ENCODE measurements around the gene FZD7.

FZD7 gene

DNA sequence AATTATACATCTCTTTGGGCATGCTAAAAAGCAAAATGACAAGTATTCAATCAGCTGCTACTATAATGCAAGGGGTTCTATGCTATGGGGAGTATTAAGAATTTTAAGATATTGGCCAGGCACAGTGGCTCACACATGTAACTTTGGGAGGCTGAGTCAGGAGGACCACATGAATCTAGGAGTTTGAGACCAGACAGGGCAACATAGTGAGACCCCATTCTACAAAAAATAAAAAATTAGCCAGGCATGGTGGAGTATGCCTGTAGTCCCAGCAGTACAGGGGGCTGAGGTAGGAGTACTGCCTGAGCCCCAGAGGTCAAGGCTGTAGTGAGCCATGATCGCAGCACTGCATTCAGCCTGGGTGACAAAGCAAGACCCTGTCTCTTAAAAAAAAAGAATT, 33.9 kb downstream of the FZD7 start:
- no peak for DNase-seq (ENCODE audit: low read depth in 2 of 2)

DNA sequence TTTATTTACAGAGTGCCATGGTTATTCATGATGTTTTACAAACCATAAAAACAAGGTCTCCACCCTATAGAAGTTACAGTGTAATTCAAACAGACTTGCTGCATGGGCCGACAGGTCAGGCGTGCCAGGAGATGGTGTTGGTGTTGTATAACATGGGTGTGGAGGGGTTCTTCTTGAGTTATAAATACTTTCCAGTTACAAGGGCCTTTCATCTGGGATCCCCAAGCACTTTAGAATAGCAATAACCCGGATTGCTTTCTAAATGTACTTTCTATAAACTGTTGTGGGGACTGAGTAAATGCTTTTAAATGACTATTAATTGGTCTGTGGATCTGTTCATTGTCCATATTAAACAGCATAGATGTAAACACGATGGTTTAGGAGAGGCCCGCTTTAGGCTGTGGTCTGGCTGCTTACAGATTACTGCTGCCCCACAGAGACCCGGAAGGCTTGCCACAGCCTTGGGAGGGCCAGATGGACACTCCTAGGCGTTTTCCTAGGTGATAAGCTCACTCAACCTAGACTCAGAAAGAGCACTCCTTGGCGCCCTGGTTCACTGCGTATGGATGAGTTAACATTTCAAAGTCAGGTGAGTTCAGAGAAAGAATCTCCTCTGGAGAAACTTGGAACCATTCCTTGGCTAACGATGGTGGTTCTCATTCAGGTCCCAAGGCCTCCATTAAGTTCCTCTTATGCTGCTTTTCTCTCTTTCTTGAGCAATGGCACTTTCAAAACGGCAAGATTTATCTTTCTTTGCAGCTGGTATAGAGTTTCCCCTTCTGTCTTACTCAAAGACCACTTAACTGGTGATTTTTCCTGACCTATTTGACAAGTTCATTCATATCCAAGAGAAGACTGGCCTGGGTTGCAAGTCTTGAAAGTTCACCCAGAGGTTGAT, 35.8 kb downstream of the FZD7 start:
- no peak for DNase-seq (ENCODE audit: low read depth in 2 of 2)

DNA sequence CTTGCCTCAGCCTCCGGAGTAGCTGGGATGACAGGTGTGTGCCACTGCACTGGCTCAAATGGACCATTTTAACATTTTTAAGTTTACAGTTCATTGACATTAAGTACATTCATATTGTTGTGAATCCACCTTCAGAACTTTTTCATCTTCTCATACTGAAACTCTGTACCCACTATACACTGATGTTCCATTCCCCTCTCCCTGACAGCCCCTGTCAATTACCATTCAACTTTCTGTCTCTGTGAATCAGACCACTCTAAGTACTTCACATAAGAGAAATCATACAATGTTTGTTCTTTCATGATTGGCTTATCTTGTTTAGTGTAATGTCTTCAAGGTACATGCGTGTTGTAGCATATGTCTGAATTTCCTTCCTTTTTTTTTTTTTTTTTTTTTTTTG, 37.5 kb downstream of the FZD7 start:
- no peak for DNase-seq (ENCODE audit: low read depth in 2 of 2)

DNA sequence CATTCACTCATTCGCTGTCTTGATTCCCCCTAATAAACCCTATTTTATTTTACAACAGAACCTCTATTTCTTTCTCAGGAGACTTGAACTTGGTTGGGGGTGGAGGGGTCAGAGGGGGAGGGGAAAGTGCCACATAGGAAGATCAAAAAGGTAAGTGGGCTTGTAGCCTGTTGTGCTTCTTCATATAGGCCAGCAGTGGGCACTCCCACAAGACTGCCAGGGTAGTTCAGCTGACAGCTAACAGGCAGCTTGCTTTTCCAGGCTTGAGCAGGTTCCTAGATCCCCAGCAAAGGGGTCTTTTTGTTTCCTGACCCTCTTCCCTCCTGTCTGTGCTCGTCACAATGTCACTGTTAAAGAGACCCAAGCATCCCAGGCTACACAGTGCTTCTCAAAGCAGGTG, 38.6 kb downstream of the FZD7 start:
- DNase-seq (ENCODE audit: low read depth in 2 of 2): no peak

GRCh38 chr2:202072737-202073401, 39.2 kb downstream of the FZD7 start, which contains the start of gene KIAA2012:
Gene KIAA2012 (plus strand): TSS chr2:202073255. CDS start chr2:202073628, 373 bp downstream.
- no peak for DNase-seq (ENCODE audit: low read depth in 2 of 2)

GRCh38 chr2:202074324-202074723, 40.7 kb downstream of the FZD7 start:
- DNase-seq (ENCODE audit: low read depth in 2 of 2): no peak

DNA sequence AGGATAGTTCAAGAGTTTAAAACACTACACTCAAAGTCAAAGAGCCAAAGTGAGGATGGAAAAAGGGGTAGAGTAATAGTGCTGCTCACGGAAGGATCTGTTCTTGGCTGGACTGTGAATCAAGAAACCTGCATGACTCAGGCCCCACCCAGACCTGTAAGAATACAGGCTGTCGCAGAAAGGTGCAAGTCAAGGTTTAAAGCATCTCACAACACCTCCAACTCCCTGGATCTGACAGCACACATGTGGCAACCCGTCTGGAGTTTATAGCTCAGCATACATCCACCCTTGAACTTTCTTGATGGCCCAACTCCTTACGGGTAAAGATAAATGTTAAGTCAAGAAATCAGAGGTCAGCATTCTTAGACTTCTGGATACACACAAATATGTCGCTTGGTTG, 45.7 kb downstream of the FZD7 start:
- no peak for DNase-seq (ENCODE audit: low read depth in 2 of 2)

GRCh38 chr2:202084265-202084664, 50.6 kb downstream of the FZD7 start:
- no peak for DNase-seq (ENCODE audit: low read depth in 2 of 2)
